ENCODE data around the gene SERPINA6.
"Not testable (repeated sequence)": the region's sequence is repeated elsewhere in the genome, so short reads cannot be mapped to it uniquely, and the experiment has no call there.

The SERPINA6 gene, protein sequence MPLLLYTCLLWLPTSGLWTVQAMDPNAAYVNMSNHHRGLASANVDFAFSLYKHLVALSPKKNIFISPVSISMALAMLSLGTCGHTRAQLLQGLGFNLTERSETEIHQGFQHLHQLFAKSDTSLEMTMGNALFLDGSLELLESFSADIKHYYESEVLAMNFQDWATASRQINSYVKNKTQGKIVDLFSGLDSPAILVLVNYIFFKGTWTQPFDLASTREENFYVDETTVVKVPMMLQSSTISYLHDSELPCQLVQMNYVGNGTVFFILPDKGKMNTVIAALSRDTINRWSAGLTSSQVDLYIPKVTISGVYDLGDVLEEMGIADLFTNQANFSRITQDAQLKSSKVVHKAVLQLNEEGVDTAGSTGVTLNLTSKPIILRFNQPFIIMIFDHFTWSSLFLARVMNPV

GRCh38 chr14:94322648-94323570 lies at the start of gene SERPINA6:
TSS of gene SERPINA6 (minus strand) at chr14:94323336. CDS start at chr14:94314648, 8,688 bp downstream.
- no peak for DNase-seq (ENCODE audit: low spot score)

GRCh38 chr14:94372021-94372605 lies 49.0 kb upstream of the SERPINA6 start:
- DNase-seq (ENCODE audit: low spot score) = no peak

- no peak for DNase-seq (ENCODE audit: low spot score)
Measured at GRCh38 chr14:94370524-94370910, 47.4 kb upstream of the SERPINA6 start.

DNA sequence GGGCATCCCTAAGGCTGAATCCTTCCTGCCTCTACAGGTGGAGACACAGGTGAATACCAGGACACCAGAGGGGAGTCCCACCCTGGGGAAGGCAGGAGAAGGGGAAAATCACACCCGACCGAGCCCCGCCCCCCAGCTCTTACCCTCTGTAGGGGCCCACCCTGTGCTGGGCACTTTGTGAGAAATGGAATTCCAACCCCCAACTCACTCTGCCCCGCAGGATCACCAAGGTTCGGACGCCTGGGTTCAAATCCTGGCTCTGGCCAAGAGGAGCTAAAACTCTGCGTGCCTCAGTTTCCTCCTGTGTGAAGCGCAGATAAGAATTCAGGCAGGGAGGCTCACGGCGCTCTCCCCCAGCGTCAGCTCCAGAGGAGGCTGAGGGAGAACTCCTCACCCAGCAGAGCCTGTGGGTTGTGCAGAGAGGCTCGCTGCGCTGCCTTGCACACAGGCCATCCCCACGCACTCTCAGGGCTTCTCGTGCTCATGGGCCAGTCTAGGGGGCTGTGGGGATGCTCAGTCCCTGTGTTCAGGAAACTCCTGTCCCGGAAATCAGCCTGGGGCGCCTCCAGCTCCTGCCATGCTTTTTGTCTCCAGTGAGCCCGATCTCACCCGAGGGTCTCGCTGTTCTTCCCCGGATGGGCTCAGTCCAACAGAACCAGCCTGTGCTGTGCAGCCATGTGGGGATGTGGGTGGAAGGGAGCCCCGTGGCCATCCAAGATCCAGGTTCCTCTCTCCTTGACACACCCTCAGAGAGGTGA lies 46.8 kb upstream of the SERPINA6 start:
- not testable (repeated sequence) for DNase-seq (ENCODE audit: low spot score)

- DNase-seq (ENCODE audit: low spot score) = no peak
Measured at GRCh38 chr14:94368956-94369355, 45.8 kb upstream of the SERPINA6 start.

DNA sequence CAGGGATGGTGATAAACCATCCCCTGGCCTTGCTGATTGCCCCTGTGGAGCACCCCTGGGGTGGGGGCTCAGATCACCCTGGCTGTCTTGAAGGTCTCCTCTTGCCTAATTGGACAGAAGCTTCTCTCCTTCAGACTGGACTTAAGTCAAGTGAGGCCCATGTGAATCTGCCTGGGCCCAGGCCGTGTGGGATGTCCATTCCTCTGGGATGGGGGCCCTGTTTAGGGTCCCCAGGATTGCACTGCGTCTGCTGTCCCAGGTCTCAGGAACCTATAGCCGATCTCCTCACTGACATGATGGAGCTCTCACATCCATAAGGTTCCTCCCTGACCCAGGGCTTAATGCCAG lies 45.1 kb upstream of the SERPINA6 start:
- no peak for DNase-seq (ENCODE audit: low spot score)

DNA sequence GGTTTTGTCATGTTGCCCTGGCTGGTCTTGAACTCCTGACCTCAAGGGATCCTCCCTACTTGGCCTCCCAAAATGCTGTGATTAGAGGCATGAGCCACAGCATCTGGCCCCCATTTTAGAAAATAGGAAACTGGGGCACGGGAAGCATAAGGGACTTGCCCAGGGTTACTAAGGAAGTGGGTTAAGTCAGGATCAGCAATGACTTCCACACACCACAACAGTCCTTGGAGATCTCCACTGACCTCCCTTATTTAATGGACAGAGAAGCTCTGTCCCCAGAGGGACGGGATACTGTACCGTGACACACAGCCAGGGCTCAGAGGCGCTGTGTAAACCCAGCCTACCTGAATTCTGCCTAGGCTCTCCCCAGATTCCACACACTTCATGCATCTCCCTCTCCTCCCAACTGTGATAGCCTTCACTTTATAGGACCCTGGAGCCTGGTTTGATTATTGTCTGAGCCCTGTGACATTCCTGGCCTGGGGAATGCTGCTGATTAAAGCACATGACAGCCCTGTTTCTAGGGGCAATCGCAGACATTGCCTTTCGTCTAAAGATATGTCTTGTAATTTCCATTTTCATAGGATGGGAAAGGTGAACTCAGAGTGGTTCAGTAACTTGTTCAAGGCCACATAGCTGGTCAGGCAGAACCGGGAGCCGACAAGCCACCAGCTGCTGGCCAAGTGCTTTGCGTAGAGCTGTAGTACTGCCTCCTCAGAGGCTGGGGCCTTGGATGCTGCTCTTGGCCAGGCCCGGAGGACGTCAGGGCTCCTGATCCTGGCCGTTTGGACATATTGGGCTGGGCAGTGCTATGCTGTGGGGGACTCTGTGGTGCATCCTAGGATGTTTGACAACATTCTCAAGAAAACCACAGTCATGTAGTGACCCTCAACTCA lies 44.5 kb upstream of the SERPINA6 start:
- DNase-seq (ENCODE audit: low spot score) = no peak

GRCh38 chr14:94366146-94366915 lies 43.2 kb upstream of the SERPINA6 start, which contains the start of gene SERPINA2:
TSS of gene SERPINA2 (minus strand) at chr14:94366698.
- DNase-seq (ENCODE audit: low spot score) = peak; percentile 39

- no peak for DNase-seq (ENCODE audit: low spot score)
Measured at GRCh38 chr14:94365624-94366023, 42.5 kb upstream of the SERPINA6 start.

DNA sequence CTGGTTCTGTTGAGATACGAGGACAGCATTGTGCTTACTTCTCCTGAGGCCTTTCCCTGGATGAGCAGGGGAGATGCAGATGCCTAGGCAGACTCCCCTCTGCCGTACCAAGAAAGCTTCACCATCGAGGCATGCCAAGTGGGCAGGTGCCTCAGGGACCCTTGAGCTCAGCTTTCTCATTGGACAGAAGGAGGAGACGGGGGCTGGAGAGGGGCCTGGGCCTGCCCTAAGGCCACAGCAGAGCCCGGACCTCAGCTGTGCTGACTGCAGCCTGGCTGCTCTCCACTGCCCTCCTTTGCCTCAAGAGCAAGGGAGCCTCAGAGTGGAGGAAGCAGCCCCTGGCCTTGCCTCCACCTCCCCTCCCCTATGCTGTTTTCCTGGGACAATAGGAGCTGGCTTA lies 41.8 kb upstream of the SERPINA6 start:
- DNase-seq (ENCODE audit: low spot score) = no peak

DNA sequence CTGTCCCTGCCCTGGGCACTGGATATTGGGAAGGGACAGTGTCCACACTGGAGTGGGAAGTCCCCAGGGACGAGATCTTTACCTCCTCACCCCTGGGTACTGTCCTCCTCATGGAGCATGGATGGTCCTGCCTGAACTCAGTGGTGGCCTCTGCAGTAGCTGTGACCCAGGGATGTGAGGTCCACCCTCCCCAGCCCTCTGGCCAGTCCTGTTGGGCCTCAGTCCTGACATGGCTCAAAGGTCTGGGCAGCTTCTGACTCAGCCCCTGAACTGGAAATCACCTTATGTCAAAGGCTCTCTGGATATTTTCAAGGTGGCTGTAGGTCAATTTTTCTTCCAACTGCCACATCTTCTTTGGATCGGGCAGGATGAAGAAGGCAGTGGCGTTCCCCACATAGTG lies 40.9 kb upstream of the SERPINA6 start:
- no peak for DNase-seq (ENCODE audit: low spot score)

DNA sequence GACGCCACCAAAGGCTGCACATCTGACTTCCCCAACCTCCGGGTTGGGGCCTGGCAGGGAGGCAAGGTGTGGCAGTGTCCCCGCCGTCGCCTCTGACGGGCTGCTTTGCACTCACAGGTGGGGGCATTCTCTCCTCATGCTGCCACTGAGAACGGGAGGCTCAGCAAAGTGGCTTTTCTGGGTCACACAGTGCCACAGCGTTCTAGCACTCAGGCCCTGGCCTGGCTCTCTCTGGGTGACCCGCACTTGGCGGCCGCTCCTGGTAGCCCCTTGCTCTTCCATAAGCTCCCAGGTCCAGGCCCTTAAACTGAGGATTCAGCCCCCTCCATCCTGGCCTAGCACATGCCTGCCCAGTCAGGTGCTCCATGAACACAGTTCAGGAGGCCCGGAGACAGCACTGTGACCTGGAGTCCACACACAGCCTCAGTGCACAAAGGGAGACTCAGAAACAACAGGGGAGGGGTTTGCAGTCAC lies 40.1 kb upstream of the SERPINA6 start:
- no peak for DNase-seq (ENCODE audit: low spot score)

GRCh38 chr14:94362614-94363133 lies 39.5 kb upstream of the SERPINA6 start:
- no peak for DNase-seq (ENCODE audit: low spot score)

DNA sequence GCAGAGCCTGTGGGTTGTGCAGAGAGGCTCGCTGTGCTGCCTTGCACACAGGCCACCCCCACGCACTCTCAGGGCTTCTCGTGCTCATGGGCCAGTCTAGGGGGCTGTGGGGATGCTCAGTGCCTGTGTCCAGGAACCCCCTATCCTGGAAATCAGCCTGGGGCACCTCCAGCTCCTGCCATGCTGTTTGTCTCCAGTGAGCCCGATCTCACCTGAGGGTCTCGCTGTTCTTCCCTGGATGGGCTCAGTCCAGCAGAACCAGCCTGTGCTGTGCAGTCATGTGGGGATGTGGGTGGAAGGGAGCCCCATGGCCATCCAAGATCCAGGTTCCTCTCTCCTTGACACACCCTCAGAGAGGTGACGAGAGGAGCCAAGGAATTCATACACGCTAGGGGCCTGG lies 38.5 kb upstream of the SERPINA6 start:
- no peak for DNase-seq (ENCODE audit: low spot score)

- no peak for DNase-seq (ENCODE audit: low spot score)
Measured at GRCh38 chr14:94360945-94361565, 37.9 kb upstream of the SERPINA6 start.

DNA sequence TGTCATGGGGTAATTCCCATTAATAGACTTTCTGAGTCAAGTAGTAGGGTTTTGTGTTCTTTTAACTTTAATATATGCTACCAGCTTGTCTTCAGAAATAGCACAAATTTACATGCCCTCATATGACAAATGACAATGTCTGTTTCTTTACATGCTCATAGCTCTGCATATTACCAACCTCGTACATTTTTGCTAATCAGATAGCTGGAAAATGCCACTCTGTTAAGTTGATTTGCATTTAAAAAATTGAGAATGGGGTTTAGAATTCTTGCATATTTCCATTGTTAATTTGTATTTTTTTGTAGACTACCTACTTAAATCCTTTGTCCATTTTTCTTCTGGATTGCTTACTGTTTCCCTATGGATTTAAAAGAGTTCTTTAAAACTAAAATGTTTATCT lies 34.0 kb upstream of the SERPINA6 start:
- DNase-seq (ENCODE audit: low spot score) = no peak

GRCh38 chr14:94356379-94357056 lies 33.4 kb upstream of the SERPINA6 start:
- no peak for DNase-seq (ENCODE audit: low spot score)

DNA sequence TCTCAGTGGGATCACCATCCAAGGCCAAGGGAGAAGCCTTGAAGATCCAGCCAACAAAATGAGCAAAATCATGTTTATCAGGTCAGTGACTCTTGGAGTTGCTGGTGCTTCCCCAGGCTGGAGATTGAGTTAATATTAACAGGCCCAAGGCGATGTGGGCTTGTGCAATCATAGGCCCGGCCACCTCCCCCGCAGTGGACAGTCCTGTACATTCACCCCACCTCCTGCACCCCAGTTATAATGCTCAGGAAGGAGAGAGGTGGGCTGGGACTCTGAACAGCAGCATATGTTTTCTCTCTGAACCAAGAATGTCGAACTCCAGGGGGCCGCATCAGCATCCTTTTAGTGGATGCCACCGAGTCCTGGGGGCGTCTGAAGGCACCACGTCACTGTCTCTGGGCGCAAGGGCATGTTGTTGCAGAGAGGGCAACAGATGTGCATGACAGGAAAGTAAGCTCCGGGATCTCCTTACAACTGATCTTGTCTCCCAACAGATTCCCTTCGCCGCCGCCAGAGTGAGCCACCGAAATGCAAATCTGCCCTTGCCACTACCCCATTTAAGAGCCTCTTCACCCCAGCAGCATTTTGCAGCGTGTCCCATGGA lies 32.2 kb upstream of the SERPINA6 start:
- peak; percentile 34 for DNase-seq (ENCODE audit: low spot score)
